ENCODE results near the gene LYPD6B. TPM values are rescaled to one million over a fixed set of nuclear protein-coding genes. Genes with fewer than 3 reads are reported as not detected.

Gene LYPD6B
- 10 to 100 TPM; 28.6 to 35.2 (median 33.7) TPM for polyA plus RNA-seq (ENCODE audit: insufficient read length in 3 of 3)

- DNase-seq (ENCODE audit: low read depth in 3 of 3, low spot score in 2 of 3) = no peak
Observed at GRCh38 chr2:149038442-149039212, at the start of gene LYPD6B. Gene LYPD6B (plus strand): TSS chr2:149038699. CDS start chr2:149130949, 92,250 bp downstream.

- DNase-seq (ENCODE audit: low read depth in 3 of 3, low spot score in 2 of 3) = peak; percentile 64 to 78 (median 65)
Observed at GRCh38 chr2:148989882-148990493, 48.5 kb upstream of the LYPD6B start.

GRCh38 chr2:148990968-148991367, 47.5 kb upstream of the LYPD6B start:
- no peak for DNase-seq (ENCODE audit: low read depth in 3 of 3, low spot score in 2 of 3)

- DNase-seq (ENCODE audit: low read depth in 3 of 3, low spot score in 2 of 3) = no peak
Observed at GRCh38 chr2:148992448-148992847, 46.1 kb upstream of the LYPD6B start.

- DNase-seq (ENCODE audit: low read depth in 3 of 3, low spot score in 2 of 3) = no peak
Observed at GRCh38 chr2:148993351-148993750, 45.1 kb upstream of the LYPD6B start.

- no peak for DNase-seq (ENCODE audit: low read depth in 3 of 3, low spot score in 2 of 3)
Observed at GRCh38 chr2:148994341-148994740, 44.2 kb upstream of the LYPD6B start.

GRCh38 chr2:148996805-148997204, 41.7 kb upstream of the LYPD6B start:
- no peak for DNase-seq (ENCODE audit: low read depth in 3 of 3, low spot score in 2 of 3)

GRCh38 chr2:148998165-148998830, 40.2 kb upstream of the LYPD6B start:
- no peak for DNase-seq (ENCODE audit: low read depth in 3 of 3, low spot score in 2 of 3)

- no peak for DNase-seq (ENCODE audit: low read depth in 3 of 3, low spot score in 2 of 3)
Observed at GRCh38 chr2:148998831-148999200, 39.7 kb upstream of the LYPD6B start.

- DNase-seq (ENCODE audit: low read depth in 3 of 3, low spot score in 2 of 3) = no peak
Observed at GRCh38 chr2:148999451-148999921, 39.0 kb upstream of the LYPD6B start.

GRCh38 chr2:149000158-149000938, 38.2 kb upstream of the LYPD6B start:
- no peak for DNase-seq (ENCODE audit: low read depth in 3 of 3, low spot score in 2 of 3)

- no peak for DNase-seq (ENCODE audit: low read depth in 3 of 3, low spot score in 2 of 3)
Observed at GRCh38 chr2:149001496-149001895, 37.0 kb upstream of the LYPD6B start.

- DNase-seq (ENCODE audit: low read depth in 3 of 3, low spot score in 2 of 3) = no peak
Observed at GRCh38 chr2:149002378-149002890, 36.1 kb upstream of the LYPD6B start.

- no peak for DNase-seq (ENCODE audit: low read depth in 3 of 3, low spot score in 2 of 3)
Observed at GRCh38 chr2:149002891-149003740, 35.4 kb upstream of the LYPD6B start.

- no peak for DNase-seq (ENCODE audit: low read depth in 3 of 3, low spot score in 2 of 3)
Observed at GRCh38 chr2:149004836-149005235, 33.7 kb upstream of the LYPD6B start.

GRCh38 chr2:149005471-149006077, 32.9 kb upstream of the LYPD6B start:
- DNase-seq (ENCODE audit: low read depth in 3 of 3, low spot score in 2 of 3) = no peak

GRCh38 chr2:149006883-149007543, 31.5 kb upstream of the LYPD6B start:
- no peak for DNase-seq (ENCODE audit: low read depth in 3 of 3, low spot score in 2 of 3)

GRCh38 chr2:149008381-149008780, 30.1 kb upstream of the LYPD6B start:
- no peak for DNase-seq (ENCODE audit: low read depth in 3 of 3, low spot score in 2 of 3)
